GM19193 (cell line): ENCODE measurements around the gene TNFRSF13B.

Source experiments
- POLR2A ChIP-seq: IDR thresholded peaks from 4 replicates; pipeline ENCODE4 v1.6.1; 2011; ENCODE audit not compliant: insufficient read depth, insufficient read length; ENCODE audit errors: extremely low read depth

The TNFRSF13B gene

DNA sequence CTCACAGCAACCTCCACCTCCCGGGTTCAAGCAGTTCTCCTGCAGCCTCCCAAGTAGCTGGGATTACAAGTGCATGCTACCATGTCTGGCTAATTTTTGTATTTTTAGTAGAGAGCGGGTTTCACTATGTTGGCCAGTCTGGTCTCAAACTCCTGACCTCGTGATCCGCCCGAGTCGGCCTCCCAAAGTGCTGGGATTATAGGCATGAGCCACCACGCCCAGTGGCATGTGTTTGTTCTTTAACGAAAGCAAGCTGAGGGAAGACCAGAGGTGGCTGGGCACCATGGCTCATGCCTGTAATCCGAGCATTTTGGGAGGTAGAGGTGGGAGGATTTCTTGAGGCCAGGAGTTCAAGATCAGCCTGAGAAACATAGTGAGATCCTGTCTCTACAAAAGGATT, 18.1 kb downstream of the TNFRSF13B start:
- no peak for TF ChIP-seq POLR2A

DNA sequence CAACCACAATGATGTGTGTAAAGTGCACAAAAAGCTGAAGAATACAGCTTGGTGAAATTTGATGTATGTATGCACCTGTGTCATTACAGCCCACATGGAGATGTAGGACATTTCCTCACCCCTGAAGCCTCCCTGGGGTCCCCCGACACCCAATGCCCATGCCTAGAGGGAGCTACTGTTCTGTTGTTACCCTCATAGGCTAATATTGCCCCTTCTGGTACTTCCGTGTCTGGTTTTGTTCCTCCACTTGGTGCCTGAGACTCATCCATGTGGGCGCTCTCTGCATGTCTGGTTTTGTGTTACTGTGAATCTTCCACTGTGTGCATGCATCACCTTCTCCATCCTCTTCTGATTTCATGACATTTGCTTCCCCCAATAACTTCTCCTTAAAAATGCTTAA, 18.6 kb downstream of the TNFRSF13B start:
- no peak for TF ChIP-seq POLR2A

DNA sequence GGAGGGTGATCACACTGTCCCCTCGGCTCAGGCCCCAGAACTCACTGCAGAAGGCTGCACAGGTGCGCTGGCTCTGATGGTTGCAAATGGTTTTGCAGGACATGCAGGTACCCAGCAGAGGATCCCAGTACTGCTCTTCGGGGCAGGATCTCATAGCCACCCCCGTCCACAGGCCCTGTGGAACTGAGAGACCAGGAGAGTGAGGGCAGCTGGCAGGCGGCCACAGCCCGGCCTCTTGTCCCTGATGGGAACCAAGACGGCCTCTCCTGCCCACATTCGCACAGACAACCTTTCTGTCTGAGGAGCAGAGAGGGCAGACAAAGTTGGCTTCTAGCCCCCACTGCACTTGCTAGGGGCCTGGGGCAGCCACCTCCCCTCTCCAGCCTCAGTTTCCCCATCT, 19.5 kb downstream of the TNFRSF13B start:
- peak; percentile 33 for TF ChIP-seq POLR2A

DNA sequence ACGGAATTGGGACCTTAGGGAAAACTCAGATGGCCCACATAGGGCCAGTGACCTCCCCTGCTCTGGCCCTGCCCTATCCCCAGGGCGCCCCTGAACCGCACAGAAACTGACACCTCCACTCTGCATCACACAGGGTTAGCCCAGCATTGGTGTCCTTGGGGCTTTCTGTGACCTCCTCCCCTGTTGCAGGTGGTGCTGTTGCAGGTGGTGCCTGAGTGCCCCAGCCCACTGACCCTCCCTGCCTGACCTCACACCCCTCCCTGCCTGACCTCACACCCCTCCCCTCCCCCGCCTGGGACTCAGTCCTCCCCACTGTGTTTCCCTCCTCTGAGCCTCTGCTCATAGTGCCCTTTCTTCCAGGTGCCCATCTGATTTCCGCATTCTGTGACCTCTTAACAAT, 21.4 kb downstream of the TNFRSF13B start:
- peak; percentile 22 for TF ChIP-seq POLR2A

DNA sequence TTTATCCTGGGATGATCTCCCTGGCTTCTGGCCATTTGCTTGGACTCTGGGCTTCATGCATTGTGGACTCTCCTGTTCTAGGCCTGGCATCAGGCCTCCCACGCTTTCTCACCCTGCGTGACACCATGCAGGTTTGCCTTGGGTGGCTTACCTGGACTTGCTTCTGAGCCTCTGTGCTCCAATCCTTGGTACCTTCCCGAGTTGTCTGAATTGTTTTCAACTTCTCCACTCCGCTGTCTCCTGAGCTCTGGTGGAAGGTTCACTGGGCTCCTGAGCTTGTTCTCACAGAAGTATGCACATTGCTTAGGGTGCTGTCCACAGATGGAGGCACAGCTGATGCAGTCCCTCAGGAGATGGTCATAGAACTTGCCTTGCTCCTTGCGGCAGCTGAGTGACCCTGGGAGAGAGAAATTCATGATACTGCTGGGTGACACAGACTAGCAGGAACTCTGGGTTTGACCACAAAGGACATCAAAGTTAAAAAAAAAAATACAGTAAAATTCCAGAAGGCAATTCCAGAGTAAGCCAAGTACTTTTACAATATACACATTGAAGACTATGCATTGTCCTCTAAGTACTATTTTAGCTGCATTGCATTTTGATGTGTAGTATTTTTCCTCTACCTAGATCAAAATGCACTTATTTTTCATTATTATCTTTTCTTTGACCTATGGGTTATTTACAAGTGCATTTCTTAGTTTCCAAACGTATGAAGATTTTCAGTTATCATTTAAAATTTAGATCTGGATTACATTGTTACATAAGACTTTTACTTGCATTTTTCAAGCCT, 23.1 kb downstream of the TNFRSF13B start:
- TF ChIP-seq POLR2A, result no peak

DNA sequence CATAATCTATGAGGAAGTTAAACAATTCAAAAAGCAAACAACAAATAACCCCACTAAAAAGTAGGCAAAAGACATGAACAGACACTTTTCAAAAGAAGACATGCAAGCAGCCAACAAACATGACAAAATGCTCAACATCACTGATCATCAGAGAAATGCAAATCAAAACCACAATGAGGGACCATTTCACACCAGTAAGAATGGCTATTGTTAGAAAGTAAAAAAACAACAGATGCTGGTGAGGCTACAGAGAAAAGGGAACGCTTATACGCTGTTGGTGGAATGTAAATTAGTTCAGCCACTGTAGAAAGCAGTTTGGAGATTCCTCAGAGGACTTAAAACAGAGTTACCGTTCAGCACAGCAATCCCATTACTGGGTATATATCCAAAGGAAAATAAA, 24.4 kb downstream of the TNFRSF13B start:
- no peak for TF ChIP-seq POLR2A

DNA sequence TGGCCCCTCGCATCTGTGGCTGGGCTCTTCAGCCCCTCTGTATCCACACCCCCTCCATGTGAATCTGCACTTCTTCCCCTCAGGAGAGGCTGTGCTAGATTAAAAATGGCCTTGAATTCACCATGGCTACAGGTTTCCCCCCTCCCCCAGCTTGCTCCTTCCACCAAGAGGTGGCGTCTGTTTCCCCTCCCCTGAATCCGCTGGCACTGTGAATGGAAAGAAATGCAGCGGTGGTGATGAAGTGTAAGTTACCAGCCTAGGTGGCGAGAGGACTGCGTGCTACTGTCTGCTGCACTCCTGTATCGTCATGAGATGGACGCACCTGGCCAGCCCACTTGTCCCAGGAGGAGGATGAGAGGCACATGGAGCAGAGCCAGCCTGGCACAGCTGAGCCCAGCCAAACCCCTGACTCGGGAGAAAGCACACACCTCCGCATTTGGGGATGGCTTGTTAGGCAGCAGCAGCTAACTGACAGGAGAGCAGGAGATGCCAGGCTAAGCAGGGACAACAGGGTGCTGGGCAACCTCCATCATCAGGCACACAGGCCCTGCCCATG, 26.2 kb downstream of the TNFRSF13B start:
- peak; percentile 8 for TF ChIP-seq POLR2A

DNA sequence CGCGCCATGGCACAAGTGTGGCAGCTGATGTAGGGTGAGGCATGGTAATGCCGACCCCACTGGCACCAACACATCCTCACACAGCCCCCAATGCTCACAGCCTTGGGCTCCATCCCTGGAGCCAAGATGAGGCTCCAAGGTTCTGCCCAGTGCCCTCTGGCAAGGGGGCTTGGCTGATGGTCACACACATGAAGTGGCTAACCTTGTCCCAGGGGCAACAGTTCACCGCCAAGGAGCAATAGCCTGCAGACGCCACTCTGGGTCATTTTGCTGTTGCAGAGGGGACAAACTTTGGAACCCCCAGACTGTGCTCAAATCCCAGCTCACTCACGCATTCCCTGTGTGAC, 26.8 kb downstream of the TNFRSF13B start:
- TF ChIP-seq POLR2A, result no peak

DNA sequence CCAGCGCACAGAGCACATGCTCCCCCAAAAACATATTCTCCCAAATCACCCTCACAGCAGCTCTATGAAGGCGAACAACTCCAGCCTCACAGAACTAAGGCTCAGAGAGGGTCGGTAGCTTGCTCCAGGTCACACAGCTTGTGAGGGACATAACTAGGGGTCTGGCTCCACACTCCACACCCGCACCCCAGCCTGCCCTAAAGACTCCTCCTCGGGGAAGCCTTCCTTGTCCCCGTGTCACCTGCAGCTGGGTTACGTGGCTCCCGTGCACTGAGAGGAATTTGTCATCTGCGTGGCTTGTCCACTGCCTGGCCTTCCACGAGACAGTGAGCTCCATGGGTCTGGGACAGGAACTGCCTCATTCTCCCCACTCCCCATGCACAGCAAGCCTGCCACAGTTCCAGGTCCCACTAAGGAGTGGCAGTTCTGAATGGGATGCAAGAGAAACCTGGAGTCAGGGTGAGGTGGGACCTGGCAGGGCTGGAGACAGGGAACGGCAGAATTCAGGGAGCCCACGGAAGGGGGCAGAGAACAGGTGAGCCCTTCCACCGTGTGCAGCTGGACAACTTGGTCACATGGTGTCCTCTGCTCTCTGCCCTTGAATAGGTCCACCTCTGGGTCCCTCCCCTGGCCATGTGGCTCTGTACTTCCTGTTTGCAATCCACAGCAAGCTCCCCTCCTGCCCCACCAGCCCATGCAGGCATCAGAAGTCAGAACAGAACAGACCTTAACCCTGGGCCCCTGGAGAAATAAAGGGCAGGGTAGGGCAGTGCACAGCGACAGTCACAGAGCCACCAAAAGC, 27.4 kb downstream of the TNFRSF13B start:
- no peak for TF ChIP-seq POLR2A

DNA sequence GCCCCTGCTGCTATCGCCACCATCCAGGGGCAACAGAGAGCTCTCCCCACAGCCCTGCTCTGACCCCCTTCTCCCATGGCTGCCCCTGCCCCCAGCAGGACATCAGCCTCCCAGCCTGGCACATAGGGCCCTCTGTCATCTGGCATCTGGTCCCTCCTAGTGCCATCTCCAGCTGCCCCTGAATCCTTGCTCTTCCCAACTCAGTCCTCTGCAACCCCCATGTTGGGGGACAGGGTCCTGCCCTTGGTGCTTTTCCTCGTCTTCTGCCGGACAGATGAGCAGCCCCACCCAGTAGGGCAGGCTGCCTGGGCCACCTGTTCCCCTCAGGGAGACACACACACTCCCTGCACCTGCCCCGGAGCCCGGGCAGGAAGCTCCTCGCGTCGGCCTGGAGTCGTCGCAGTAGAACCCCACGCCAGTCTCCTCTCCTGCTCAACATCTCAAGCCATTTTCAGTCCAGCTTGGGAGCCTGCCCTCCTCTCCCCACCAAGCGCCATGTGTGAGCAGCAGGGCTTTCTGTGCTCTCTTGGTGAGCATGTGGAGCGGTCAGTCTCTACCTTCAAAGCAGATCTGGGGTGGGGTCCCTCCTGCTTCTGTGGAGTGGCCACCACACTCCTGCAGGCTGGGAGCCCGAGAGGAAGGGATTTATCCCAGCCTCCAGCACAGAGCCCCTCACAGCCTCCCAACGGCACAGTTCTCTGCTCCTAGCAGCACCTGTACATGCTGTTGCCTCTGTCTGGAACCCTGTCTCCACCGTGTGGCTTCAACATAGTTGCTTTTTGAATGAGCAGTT, 28.2 kb downstream of the TNFRSF13B start:
- no peak for TF ChIP-seq POLR2A

DNA sequence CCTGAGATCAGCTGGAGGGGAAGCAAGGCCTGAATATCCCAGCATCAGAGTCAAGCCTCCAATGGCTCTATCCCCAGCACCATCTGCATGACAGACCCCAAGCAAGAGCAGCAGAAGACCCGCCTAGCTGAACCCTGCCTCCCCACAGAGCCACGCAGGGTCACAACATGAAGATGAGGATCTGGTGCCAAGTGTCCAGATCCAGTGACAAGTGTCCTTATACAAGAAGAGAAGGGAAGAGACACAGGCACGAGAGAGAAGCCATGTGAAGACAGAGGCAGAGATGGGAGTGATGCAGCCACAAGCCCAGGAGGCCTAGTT, 28.9 kb downstream of the TNFRSF13B start:
- TF ChIP-seq POLR2A, result no peak

DNA sequence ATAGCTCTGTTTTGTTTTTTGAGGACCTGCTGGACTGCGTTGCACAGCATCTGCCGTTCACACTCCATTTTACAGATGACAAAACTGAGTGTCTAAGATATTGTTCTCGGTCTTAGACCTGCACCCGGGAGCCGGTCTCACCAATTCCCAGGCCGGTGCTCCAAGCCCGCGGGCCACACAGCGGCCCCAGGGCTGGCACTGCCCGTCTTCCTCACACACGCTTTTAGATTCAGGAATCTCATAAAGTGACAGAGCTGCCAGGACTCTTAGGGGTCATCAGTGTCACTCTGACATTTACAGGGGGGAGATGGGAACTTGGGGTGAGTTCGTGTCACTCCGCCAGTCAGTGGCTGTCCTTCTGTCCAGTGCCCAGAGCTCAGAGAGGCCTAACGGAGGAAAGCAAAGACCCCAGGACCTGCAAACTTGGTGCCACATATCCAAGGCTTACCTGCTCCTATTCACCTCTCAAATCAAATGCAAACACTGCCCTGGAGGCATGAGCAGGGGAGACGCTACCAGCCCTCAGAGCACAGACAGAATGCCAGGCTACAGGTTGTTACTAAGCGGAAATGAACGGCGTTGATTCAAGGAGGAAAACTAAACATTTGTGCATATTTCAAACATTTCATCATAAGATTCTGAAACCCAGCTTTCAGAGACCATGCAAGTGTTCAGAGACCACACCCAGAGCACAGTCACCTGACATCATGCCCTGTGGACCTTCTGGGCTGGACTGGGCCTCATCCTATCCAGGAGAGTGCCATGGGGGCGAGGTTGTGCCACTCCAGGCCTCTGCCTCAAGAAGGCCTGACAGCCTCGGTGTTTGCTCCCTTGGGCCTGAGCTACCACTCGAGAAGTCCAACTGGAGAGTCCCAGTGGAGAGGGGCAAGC, 29.5 kb downstream of the TNFRSF13B start:
- TF ChIP-seq POLR2A, result no peak

DNA sequence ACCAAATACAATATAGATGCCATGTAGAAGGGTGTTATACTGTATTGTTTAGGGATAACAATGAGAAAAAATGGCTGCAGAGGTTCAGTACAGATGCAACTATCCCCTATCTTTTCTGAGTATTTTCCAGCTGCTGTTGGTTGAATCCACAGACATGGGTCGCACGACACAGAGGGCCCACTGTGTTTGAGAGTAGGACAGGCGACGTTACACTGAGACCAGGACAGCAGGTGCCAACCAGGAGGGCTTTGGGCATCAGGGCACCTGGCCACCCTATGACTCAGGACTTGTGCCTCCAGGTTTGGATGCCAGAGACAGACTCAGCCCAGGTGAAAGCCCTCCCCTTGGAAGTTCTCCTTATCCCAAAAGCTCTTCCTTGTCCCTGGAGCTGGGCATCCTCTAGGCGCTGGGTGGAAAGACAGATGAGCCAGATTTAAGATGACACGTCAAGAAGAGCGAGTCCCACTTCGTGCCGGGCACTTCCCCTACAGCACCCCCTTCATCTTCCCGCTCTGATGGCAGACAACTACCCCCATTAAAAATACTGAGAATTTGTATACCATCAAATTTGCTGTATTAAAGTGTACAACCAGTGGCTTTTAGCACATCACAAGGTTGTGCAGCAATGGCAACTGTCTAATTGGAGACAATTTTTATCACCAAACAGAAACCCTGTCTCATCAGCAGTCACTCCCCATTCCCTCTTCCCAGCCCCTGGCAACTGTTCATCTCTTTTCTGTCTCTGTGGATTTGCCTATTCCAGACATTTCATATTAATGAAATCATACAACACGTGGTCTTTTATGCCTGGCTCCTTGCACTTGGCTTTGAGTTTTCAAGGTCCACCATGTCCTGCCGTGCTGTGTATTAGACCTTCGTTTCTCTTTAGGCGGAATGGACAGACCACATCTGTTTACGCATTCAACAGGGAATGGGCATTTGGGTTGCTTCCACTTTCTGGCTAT, 30.6 kb downstream of the TNFRSF13B start:
- TF ChIP-seq POLR2A, result no peak
